GM19193 (cell line): ENCODE data around the gene AVL9.

Experiments
- POLR2A ChIP-seq: IDR thresholded peaks from 4 replicates; pipeline ENCODE4 v1.6.1; 2011; ENCODE audit not compliant: insufficient read depth, insufficient read length; ENCODE audit errors: extremely low read depth

AVL9 gene

GRCh38 chr7:32592701-32593100 lies 97.4 kb downstream of the AVL9 start:
- TF ChIP-seq POLR2A, result no peak

GRCh38 chr7:32594965-32595490 lies 99.7 kb downstream of the AVL9 start:
- no peak for TF ChIP-seq POLR2A

GRCh38 chr7:32602470-32602869 lies 107.2 kb downstream of the AVL9 start:
- TF ChIP-seq POLR2A, result no peak

- TF ChIP-seq POLR2A, result no peak
Measured at GRCh38 chr7:32605032-32605431, 109.7 kb downstream of the AVL9 start.

- TF ChIP-seq POLR2A, result no peak
Measured at GRCh38 chr7:32609463-32609862, 114.2 kb downstream of the AVL9 start.

- no peak for TF ChIP-seq POLR2A
Measured at GRCh38 chr7:32611201-32612099, 116.2 kb downstream of the AVL9 start.

GRCh38 chr7:32616625-32617024 lies 121.3 kb downstream of the AVL9 start:
- TF ChIP-seq POLR2A, result no peak

- no peak for TF ChIP-seq POLR2A
Measured at GRCh38 chr7:32618470-32618869, 123.2 kb downstream of the AVL9 start.

GRCh38 chr7:32618987-32619386 lies 123.7 kb downstream of the AVL9 start:
- TF ChIP-seq POLR2A, result no peak

- no peak for TF ChIP-seq POLR2A
Measured at GRCh38 chr7:32631021-32631420, 135.7 kb downstream of the AVL9 start.
